22Rv1 (cell line): ENCODE results near the gene IFNG.

Experiments
- H3K27ac ChIP-seq: fragments of 450-650 bp; 2 replicates; pipeline ENCODE4 v1.5.1; 2017
- ZFX ChIP-seq: fragments of 450-650 bp; IDR thresholded peaks from 2 replicates; pipeline ENCODE4 v1.6.1; 2017; ENCODE audit warnings: antibody characterized with exemption, borderline replicate concordance
- TF ChIP-seq, protein P1 (sequence below): fragments of 450-650 bp; IDR thresholded peaks from 2 replicates; pipeline ENCODE4 v1.5.1; 2017; ENCODE audit warnings: mild to moderate bottlenecking

IFNG gene

DNA sequence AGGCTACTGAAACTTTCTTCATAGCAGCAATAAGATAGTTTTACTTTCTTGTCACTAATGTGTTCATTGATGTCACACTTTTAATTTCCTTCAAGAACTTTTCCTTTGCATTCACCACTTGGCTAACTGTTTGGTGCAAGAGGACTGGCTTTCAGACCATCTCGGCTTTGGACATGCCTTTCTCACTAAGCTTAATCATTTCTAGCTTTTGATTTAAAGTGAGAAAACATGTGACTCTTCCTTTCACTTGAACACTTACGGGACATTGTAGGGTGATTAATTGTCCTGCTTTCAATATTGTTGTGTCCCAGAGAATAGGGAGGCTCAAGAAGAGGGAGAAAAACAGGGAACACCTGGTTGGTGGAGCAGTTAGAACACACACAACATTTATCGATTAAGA is 41.9 kb downstream of the IFNG start:
- no peak overlapping the region for H3K27ac ChIP-seq
- TF ChIP-seq, protein P1, sequence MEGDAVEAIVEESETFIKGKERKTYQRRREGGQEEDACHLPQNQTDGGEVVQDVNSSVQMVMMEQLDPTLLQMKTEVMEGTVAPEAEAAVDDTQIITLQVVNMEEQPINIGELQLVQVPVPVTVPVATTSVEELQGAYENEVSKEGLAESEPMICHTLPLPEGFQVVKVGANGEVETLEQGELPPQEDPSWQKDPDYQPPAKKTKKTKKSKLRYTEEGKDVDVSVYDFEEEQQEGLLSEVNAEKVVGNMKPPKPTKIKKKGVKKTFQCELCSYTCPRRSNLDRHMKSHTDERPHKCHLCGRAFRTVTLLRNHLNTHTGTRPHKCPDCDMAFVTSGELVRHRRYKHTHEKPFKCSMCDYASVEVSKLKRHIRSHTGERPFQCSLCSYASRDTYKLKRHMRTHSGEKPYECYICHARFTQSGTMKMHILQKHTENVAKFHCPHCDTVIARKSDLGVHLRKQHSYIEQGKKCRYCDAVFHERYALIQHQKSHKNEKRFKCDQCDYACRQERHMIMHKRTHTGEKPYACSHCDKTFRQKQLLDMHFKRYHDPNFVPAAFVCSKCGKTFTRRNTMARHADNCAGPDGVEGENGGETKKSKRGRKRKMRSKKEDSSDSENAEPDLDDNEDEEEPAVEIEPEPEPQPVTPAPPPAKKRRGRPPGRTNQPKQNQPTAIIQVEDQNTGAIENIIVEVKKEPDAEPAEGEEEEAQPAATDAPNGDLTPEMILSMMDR, result no peak
- no peak for TF ChIP-seq ZFX

DNA sequence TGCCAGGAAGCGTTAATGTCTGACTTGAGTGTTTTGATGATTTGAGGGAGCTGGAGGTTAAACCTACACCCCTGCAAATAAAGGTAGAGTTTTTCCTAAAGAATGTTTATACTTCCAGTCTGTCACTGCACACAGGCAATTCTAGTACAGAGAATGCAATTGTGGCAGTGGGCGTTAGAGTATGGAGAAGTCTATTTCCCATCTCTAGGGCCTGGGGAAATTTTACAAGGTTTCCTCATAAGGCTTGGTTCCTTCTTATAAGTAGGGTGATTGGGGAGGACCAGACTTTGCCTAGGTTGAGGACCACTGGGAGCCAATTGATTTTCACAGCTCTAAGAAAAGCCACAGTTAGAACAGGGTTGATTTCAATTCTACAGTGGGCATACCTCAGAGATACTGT is 44.3 kb downstream of the IFNG start:
- H3K27ac ChIP-seq, result no peak overlapping the region
- TF ChIP-seq, protein P1, result no peak
- no peak for TF ChIP-seq ZFX

DNA sequence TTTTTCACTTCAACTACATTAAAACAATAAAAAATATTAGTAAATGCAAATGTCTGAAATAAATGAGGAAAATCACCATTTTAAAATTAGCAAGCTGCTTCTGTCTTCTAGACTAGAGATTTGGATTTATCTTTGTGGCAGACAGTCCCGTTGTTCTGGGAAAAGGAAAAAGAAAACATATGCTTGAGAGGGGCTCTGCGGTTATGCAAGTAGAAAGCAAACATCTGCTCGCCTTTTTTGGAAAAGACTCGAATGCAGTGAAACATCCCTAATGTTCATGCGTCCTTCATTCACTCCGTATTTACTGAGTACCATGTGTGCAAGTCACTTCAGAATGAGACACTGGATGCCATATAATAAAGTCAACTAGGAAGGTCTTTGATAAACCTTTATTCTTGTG is 44.9 kb downstream of the IFNG start:
- TF ChIP-seq, protein P1, result no peak
- TF ChIP-seq ZFX, result no peak
- H3K27ac ChIP-seq, result no peak overlapping the region

DNA sequence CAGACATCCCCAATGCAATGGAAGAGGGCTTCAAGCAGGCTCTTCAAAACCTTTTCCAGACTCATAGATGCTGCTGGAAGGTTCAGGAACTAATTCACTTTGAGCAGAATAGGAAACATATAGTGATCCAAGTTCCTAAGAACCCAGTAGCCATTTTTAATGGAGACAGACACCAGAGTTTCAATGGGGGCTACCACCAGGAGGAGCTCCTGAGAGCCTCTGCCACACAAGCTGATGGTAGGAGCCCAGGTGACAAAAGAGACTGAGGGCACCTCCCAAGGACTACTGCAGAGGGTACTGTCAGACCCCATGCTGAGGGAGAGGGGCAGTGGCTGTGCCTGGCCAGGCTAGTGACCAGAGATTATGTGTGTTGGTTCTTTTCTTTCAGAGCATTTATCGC is 45.9 kb downstream of the IFNG start:
- H3K27ac ChIP-seq, result no peak overlapping the region
- no peak for TF ChIP-seq ZFX
- TF ChIP-seq, protein P1, result peak; percentile 85

DNA sequence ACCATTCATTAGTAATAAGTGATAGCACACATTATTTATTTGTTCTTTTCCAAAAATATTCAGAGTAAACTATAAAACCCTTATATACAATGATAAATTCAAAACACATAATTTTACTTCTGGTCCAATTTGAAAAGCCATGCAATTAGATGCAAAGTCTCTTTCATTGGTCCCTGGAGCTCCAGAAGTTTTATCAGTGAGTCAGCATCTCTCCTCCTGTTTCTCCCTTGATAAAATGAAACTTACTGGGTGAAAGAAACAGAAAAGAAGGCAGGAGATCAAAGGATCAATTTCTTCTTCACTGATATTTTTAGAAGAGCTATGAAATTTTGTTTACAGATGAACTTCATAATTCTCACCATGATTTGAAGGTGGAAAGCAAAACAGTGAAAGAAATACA is 47.5 kb downstream of the IFNG start:
- TF ChIP-seq, protein P1, result no peak
- TF ChIP-seq ZFX, result no peak
- H3K27ac ChIP-seq, result no peak overlapping the region

DNA sequence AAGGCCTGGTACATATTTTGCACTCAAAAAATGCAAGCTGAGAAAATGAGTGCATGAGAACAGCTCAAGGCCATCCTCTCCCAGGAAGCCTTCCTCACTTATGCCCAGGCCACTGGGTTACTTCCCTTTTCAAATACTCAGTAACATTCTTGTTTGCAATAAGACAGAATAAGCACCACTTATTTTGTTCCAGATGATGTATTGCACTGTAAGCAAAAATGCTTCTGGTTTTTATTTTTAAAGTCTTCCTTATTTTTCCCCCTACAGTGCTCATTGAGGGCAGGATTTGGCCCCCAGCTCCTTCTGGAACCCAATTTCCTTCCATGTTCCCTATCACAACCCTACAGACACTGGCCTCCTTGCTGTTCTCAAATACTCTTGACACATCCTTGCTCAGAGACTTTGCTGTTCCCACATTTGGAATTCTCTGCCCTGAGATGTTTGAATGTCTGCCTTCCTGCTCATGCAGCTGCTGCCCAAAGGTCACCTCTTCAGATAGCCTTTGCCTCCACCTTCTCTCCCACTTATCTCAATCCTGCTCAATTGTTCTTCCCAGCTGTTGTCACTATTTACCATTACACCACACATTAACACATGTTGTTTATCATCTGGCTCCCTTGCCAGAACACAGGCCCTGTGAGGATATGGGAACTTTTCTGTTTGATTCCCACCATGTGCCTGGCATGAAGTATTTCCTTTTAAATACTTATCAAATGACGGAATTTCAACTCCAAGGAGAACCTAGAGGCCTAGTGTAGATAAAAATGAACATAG is 49.9 kb downstream of the IFNG start:
- H3K27ac ChIP-seq, result no peak overlapping the region
- no peak for TF ChIP-seq ZFX
- TF ChIP-seq, protein P1, result no peak

DNA sequence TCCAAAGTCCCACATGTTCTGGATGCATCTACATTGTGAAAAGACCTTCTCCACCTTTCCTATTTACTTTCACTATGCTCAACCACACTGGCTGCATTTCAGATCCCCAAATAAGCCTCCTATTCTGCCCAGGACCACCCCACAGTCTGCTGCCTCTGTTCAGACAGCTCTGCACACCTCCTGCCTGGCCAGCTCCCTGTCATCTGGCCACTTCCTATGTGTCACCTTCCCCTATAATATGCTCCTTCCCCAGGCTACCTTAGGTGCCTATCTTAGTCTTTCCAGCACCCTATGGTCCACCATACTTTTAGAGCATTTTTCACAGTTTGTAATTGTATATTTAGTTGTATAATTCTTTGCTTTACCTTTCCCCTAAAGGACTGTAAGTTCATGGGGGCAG is 50.5 kb downstream of the IFNG start:
- H3K27ac ChIP-seq, result no peak overlapping the region
- no peak for TF ChIP-seq ZFX
- TF ChIP-seq, protein P1, result no peak
